ENCODE measurements around the gene ADCY9.

GRCh38 chr16:4005731-4006130 is 110.5 kb downstream of the ADCY9 start:
- TF ChIP-seq CTCF (IDR thresholded peaks at IDR 0.05) (no peak), POLR2A (IDR thresholded peaks at IDR 0.05) (no peak)
